ENCODE data around the gene EDEM1. TPM values are rescaled to one million over a fixed set of nuclear protein-coding genes. Genes with fewer than 3 reads are reported as not detected.

The EDEM1 gene
- total RNA-seq, 1 donor from 2014 or later, result 30.9 TPM

- DNase-seq (ENCODE audit: low spot score), result no peak
Measured at GRCh38 chr3:5198986-5199731, 11.7 kb downstream of the EDEM1 start.

- no peak for DNase-seq (ENCODE audit: low spot score)
Measured at GRCh38 chr3:5201536-5201935, 14.0 kb downstream of the EDEM1 start.

GRCh38 chr3:5202222-5202621 is 14.7 kb downstream of the EDEM1 start:
- DNase-seq (ENCODE audit: low spot score), result no peak

GRCh38 chr3:5205165-5205941 is 17.8 kb downstream of the EDEM1 start:
- no peak for DNase-seq (ENCODE audit: low spot score)

GRCh38 chr3:5210926-5211325 is 23.4 kb downstream of the EDEM1 start:
- DNase-seq (ENCODE audit: low spot score), result no peak

- no peak for DNase-seq (ENCODE audit: low spot score)
Measured at GRCh38 chr3:5212628-5213573, 25.4 kb downstream of the EDEM1 start.

GRCh38 chr3:5213574-5213966 is 26.1 kb downstream of the EDEM1 start:
- no peak for DNase-seq (ENCODE audit: low spot score)

- DNase-seq (ENCODE audit: low spot score), result no peak
Measured at GRCh38 chr3:5214352-5214751, 26.8 kb downstream of the EDEM1 start.

- peak; percentile 45 for DNase-seq (ENCODE audit: low spot score)
Measured at GRCh38 chr3:5217824-5218595, 30.5 kb downstream of the EDEM1 start.

- DNase-seq (ENCODE audit: low spot score), result no peak
Measured at GRCh38 chr3:5218815-5219214, 31.3 kb downstream of the EDEM1 start.

GRCh38 chr3:5219216-5219615 is 31.7 kb downstream of the EDEM1 start:
- no peak for DNase-seq (ENCODE audit: low spot score)

GRCh38 chr3:5220193-5220592 is 32.7 kb downstream of the EDEM1 start:
- no peak for DNase-seq (ENCODE audit: low spot score)

GRCh38 chr3:5220667-5221431 is 33.3 kb downstream of the EDEM1 start:
- DNase-seq (ENCODE audit: low spot score), result no peak

- no peak for DNase-seq (ENCODE audit: low spot score)
Measured at GRCh38 chr3:5221701-5222100, 34.2 kb downstream of the EDEM1 start.

- no peak for DNase-seq (ENCODE audit: low spot score)
Measured at GRCh38 chr3:5222283-5223005, 34.9 kb downstream of the EDEM1 start.

GRCh38 chr3:5226783-5227182 is 39.3 kb downstream of the EDEM1 start:
- DNase-seq (ENCODE audit: low spot score), result no peak

- DNase-seq (ENCODE audit: low spot score), result no peak
Measured at GRCh38 chr3:5227812-5228211, 40.3 kb downstream of the EDEM1 start.

- no peak for DNase-seq (ENCODE audit: low spot score)
Measured at GRCh38 chr3:5229414-5229813, 41.9 kb downstream of the EDEM1 start.

- no peak for DNase-seq (ENCODE audit: low spot score)
Measured at GRCh38 chr3:5231074-5231473, 43.6 kb downstream of the EDEM1 start.

- no peak for DNase-seq (ENCODE audit: low spot score)
Measured at GRCh38 chr3:5231487-5231886, 44.0 kb downstream of the EDEM1 start.

Data from mucosa of gallbladder (tissue), 1 donor.